OCI-LY1 (cell line): ENCODE data around the gene GNG7.

Experiments
- H2AFZ ChIP-seq: fragments of 200-600 bp; sonication (generic), shearing (Covaris generic); 2 replicates; pipeline ENCODE4 v1.6.0; 2014; ENCODE audit warnings: antibody characterized with exemption, mild to moderate bottlenecking, low read length
- H3F3A ChIP-seq: fragments of 200-600 bp; sonication (generic), shearing (Covaris generic); 2 replicates; pipeline ENCODE4 v1.6.0; 2014; ENCODE audit warnings: mild to moderate bottlenecking, antibody characterized with exemption, low read length, moderate library complexity; ENCODE audit not compliant: insufficient read depth
- H3K27ac ChIP-seq: fragments of 200-600 bp; sonication (generic); 2 replicates; pipeline ENCODE4 v1.5.1; 2014; ENCODE audit warnings: low read length, mixed run types, mild to moderate bottlenecking, low read depth; ENCODE audit not compliant: poor library complexity, severe bottlenecking
- H3K27me3 ChIP-seq: fragments of 200-600 bp; sonication (generic); 2 replicates; pipeline ENCODE4 v1.6.0; 2014; ENCODE audit warnings: antibody characterized with exemption, mild to moderate bottlenecking, low read length, moderate library complexity; ENCODE audit not compliant: insufficient read depth
- H3K36me3 ChIP-seq: fragments of 200-600 bp; sonication (generic); 2 replicates; pipeline ENCODE4 v1.6.1; 2014; ENCODE audit warnings: mild to moderate bottlenecking, antibody characterized with exemption, low read length, moderate library complexity, mixed read lengths; ENCODE audit not compliant: insufficient read depth
- H3K4me1 ChIP-seq: fragments of 200-600 bp; sonication (generic); 2 replicates; pipeline ENCODE4 v1.5.1; 2014; ENCODE audit warnings: mild to moderate bottlenecking, low read length, moderate library complexity; ENCODE audit not compliant: insufficient read depth, severe bottlenecking
- H3K4me2 ChIP-seq: fragments of 200-600 bp; sonication (generic), shearing (Covaris generic); 2 replicates; pipeline ENCODE4 v1.6.1; 2014; ENCODE audit warnings: low read length
- H3K4me3 ChIP-seq: fragments of 200-600 bp; sonication (generic); 2 replicates; pipeline ENCODE4 v1.5.1; 2014; ENCODE audit warnings: low read length, low read depth, mild to moderate bottlenecking, mixed read lengths; ENCODE audit not compliant: poor library complexity, severe bottlenecking
- H3K79me2 ChIP-seq: fragments of 200-600 bp; shearing (Covaris generic); 2 replicates; pipeline ENCODE4 v1.6.1; 2016; ENCODE audit warnings: mixed run types, low read length, mixed read lengths; ENCODE audit not compliant: insufficient read depth
- H3K9ac ChIP-seq: fragments of 200-600 bp; sonication (generic), shearing (Covaris generic); 2 replicates; pipeline ENCODE4 v1.6.1; 2014; ENCODE audit warnings: mild to moderate bottlenecking, low read length, mixed read lengths
- H3K9me2 ChIP-seq: fragments of 200-600 bp; sonication (generic), shearing (Covaris generic); 2 replicates; pipeline ENCODE4 v1.6.1; 2014; ENCODE audit warnings: low read depth, mild to moderate bottlenecking, low read length, mixed read lengths
- H3K9me3 ChIP-seq: fragments of 200-600 bp; shearing (Covaris generic); 2 replicates; pipeline ENCODE4 v1.6.1; 2014; ENCODE audit warnings: low read length, mixed read lengths
- H4K20me1 ChIP-seq: fragments of 200-600 bp; sonication (generic), shearing (Covaris generic); 2 replicates; pipeline ENCODE4 v1.6.0; 2016; ENCODE audit warnings: mild to moderate bottlenecking, low read length; ENCODE audit not compliant: insufficient read depth
- CTCF ChIP-seq: fragments of 200-600 bp; sonication (generic), shearing (Covaris generic); IDR thresholded peaks from 2 replicates; pipeline ENCODE4 v1.5.1; 2017; ENCODE audit warnings: mild to moderate bottlenecking, antibody characterized with exemption, low read length, moderate library complexity, mixed read lengths
- EZH2 ChIP-seq: fragments of 200-600 bp; sonication (generic), shearing (Covaris generic); IDR thresholded peaks from 2 replicates; pipeline ENCODE4 v1.8.0; 2017; ENCODE audit warnings: borderline replicate concordance, mixed run types, mild to moderate bottlenecking, antibody characterized with exemption, low read length, moderate library complexity, mixed read lengths

Gene GNG7

GRCh38 chr19:2711875-2712205, 9.3 kb upstream of the GNG7 start:
- Histone ChIP-seq H3K9me3 (peaks cover 4% of the 10 kb centered on the region), H3K4me3 (no peak overlapping the region), H3K9ac (no peak overlapping the region), H3F3A (no peaks in the 10 kb centered on the region), H3K9me2 (no peaks in the 10 kb centered on the region), H3K4me1 (peaks cover 16% of the 10 kb centered on the region), H3K4me2 (no peak overlapping the region), H2AFZ (no peak overlapping the region), H3K36me3 (no peaks in the 10 kb centered on the region; the same call in 1 of the 2 replicates), H3K27ac (no peak overlapping the region), H3K79me2 (no peaks in the 10 kb centered on the region), H3K27me3 (peaks cover 7% of the 10 kb centered on the region; the same call in 1 of the 2 replicates), H4K20me1 (no peaks in the 10 kb centered on the region)
- TF ChIP-seq CTCF (no peak), EZH2 (no peak)

- peaks cover 4% of the 10 kb centered on the region for H3K9me3 ChIP-seq
- H3F3A ChIP-seq, result no peaks in the 10 kb centered on the region
- H3K4me3 ChIP-seq, result no peak overlapping the region
- no peak for TF ChIP-seq EZH2
- TF ChIP-seq CTCF, result no peak
- no peaks in the 10 kb centered on the region for H3K79me2 ChIP-seq
- H3K36me3 ChIP-seq, result no peaks in the 10 kb centered on the region; the same call in 1 of the 2 replicates
- no peaks in the 10 kb centered on the region for H3K9me2 ChIP-seq
- peak overlapping the region; percentile 30; the same call in 1 of the 2 replicates for H3K4me2 ChIP-seq
- no peak overlapping the region for H2AFZ ChIP-seq
- H4K20me1 ChIP-seq, result no peaks in the 10 kb centered on the region
- peaks cover 16% of the 10 kb centered on the region for H3K4me1 ChIP-seq
- H3K27ac ChIP-seq, result peak overlapping the region; percentile 57
- H3K27me3 ChIP-seq, result peaks cover 7% of the 10 kb centered on the region; the same call in 1 of the 2 replicates
- no peak overlapping the region for H3K9ac ChIP-seq
These were observed 8.8 kb upstream of the GNG7 start for GRCh38 chr19:2711172-2711874.

GRCh38 chr19:2706251-2706650, 3.8 kb upstream of the GNG7 start:
- no peaks in the 10 kb centered on the region for H3K27me3 ChIP-seq
- no peak overlapping the region for H3K4me2 ChIP-seq
- no peaks in the 10 kb centered on the region for H3K9me3 ChIP-seq
- no peaks in the 10 kb centered on the region for H3K9me2 ChIP-seq
- TF ChIP-seq EZH2, result no peak
- no peak for TF ChIP-seq CTCF
- no peak overlapping the region for H2AFZ ChIP-seq
- no peak overlapping the region for H3K27ac ChIP-seq
- no peaks in the 10 kb centered on the region for H3K36me3 ChIP-seq
- no peak overlapping the region for H3K4me3 ChIP-seq
- peaks cover 12% of the 10 kb centered on the region for H3K4me1 ChIP-seq
- H4K20me1 ChIP-seq, result no peaks in the 10 kb centered on the region
- no peaks in the 10 kb centered on the region for H3F3A ChIP-seq
- no peak overlapping the region for H3K9ac ChIP-seq
- H3K79me2 ChIP-seq, result no peaks in the 10 kb centered on the region
